ENCODE measurements around the gene C11orf98.

- TF ChIP-seq CTCF (IDR thresholded peaks at IDR 0.05), result no peak
- TF ChIP-seq POLR2A (IDR thresholded peaks at IDR 0.05), result peak; percentile 57
Observed at GRCh38 chr11:62678770-62679696, 14.0 kb upstream of the C11orf98 start, which contains the start of gene UBXN1.
